ENCODE data around the gene TMX1. TPM values are rescaled to one million over a fixed set of nuclear protein-coding genes. Genes with fewer than 3 reads are reported as not detected.

Gene TMX1
- total and polyA plus RNA-seq, 2 of the 8 experiments (the other 6 are each of a cell fraction or from before 2014, with no cell fraction given) = 26.6 to 84.0 TPM

DNA sequence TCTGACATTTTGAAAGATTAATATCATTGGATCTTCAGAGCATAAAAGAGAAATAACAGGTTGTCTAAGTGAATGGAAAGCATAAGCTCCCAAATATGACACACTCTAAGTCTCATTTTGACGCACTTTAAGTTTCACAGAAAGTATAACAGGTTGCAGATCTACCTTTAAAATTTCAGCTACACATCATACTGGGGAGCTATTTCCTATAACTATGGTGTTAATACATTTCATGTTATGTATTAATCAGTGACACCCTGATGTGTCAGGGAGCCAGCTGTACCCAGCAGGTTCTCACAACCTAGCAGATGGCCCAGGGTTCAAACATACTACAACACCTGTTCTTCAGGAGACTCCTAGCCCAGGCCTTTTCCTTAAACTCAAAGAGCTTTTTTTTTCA lies 31.1 kb upstream of the TMX1 start (continued):
- TF ChIP-seq, protein P1, sequence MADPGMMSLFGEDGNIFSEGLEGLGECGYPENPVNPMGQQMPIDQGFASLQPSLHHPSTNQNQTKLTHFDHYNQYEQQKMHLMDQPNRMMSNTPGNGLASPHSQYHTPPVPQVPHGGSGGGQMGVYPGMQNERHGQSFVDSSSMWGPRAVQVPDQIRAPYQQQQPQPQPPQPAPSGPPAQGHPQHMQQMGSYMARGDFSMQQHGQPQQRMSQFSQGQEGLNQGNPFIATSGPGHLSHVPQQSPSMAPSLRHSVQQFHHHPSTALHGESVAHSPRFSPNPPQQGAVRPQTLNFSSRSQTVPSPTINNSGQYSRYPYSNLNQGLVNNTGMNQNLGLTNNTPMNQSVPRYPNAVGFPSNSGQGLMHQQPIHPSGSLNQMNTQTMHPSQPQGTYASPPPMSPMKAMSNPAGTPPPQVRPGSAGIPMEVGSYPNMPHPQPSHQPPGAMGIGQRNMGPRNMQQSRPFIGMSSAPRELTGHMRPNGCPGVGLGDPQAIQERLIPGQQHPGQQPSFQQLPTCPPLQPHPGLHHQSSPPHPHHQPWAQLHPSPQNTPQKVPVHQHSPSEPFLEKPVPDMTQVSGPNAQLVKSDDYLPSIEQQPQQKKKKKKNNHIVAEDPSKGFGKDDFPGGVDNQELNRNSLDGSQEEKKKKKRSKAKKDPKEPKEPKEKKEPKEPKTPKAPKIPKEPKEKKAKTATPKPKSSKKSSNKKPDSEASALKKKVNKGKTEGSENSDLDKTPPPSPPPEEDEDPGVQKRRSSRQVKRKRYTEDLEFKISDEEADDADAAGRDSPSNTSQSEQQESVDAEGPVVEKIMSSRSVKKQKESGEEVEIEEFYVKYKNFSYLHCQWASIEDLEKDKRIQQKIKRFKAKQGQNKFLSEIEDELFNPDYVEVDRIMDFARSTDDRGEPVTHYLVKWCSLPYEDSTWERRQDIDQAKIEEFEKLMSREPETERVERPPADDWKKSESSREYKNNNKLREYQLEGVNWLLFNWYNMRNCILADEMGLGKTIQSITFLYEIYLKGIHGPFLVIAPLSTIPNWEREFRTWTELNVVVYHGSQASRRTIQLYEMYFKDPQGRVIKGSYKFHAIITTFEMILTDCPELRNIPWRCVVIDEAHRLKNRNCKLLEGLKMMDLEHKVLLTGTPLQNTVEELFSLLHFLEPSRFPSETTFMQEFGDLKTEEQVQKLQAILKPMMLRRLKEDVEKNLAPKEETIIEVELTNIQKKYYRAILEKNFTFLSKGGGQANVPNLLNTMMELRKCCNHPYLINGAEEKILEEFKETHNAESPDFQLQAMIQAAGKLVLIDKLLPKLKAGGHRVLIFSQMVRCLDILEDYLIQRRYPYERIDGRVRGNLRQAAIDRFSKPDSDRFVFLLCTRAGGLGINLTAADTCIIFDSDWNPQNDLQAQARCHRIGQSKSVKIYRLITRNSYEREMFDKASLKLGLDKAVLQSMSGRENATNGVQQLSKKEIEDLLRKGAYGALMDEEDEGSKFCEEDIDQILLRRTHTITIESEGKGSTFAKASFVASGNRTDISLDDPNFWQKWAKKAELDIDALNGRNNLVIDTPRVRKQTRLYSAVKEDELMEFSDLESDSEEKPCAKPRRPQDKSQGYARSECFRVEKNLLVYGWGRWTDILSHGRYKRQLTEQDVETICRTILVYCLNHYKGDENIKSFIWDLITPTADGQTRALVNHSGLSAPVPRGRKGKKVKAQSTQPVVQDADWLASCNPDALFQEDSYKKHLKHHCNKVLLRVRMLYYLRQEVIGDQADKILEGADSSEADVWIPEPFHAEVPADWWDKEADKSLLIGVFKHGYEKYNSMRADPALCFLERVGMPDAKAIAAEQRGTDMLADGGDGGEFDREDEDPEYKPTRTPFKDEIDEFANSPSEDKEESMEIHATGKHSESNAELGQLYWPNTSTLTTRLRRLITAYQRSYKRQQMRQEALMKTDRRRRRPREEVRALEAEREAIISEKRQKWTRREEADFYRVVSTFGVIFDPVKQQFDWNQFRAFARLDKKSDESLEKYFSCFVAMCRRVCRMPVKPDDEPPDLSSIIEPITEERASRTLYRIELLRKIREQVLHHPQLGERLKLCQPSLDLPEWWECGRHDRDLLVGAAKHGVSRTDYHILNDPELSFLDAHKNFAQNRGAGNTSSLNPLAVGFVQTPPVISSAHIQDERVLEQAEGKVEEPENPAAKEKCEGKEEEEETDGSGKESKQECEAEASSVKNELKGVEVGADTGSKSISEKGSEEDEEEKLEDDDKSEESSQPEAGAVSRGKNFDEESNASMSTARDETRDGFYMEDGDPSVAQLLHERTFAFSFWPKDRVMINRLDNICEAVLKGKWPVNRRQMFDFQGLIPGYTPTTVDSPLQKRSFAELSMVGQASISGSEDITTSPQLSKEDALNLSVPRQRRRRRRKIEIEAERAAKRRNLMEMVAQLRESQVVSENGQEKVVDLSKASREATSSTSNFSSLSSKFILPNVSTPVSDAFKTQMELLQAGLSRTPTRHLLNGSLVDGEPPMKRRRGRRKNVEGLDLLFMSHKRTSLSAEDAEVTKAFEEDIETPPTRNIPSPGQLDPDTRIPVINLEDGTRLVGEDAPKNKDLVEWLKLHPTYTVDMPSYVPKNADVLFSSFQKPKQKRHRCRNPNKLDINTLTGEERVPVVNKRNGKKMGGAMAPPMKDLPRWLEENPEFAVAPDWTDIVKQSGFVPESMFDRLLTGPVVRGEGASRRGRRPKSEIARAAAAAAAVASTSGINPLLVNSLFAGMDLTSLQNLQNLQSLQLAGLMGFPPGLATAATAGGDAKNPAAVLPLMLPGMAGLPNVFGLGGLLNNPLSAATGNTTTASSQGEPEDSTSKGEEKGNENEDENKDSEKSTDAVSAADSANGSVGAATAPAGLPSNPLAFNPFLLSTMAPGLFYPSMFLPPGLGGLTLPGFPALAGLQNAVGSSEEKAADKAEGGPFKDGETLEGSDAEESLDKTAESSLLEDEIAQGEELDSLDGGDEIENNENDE (IDR thresholded peaks at IDR 0.05; ENCODE audit: insufficient replicate concordance, low read length) = no peak
- TF ChIP-seq CTBP2 (IDR thresholded peaks at IDR 0.05; ENCODE audit: borderline replicate concordance, insufficient read depth, insufficient read length, low read length) (no peak), TBP (IDR thresholded peaks at IDR 0.05; ENCODE audit: low read depth, low read length) (no peak), FOSL1 (IDR thresholded peaks at IDR 0.05; ENCODE audit: insufficient read depth, low read depth, low read length) (no peak), TAF7 (optimal IDR thresholded peaks at IDR 0.05; ENCODE audit: borderline replicate concordance, low read depth, low read length) (no peak), SP1 (IDR thresholded peaks at IDR 0.05; ENCODE audit: low read depth, low read length) (no peak), KDM1A (IDR thresholded peaks at IDR 0.05; ENCODE audit: borderline replicate concordance, low read length) (no peak), RBBP5 (IDR thresholded peaks at IDR 0.05; ENCODE audit: borderline replicate concordance, low read depth, low read length) (no peak), CHD1 (IDR thresholded peaks at IDR 0.05; ENCODE audit: low read depth, low read length) (no peak)
- TF ChIP-seq, protein P2, sequence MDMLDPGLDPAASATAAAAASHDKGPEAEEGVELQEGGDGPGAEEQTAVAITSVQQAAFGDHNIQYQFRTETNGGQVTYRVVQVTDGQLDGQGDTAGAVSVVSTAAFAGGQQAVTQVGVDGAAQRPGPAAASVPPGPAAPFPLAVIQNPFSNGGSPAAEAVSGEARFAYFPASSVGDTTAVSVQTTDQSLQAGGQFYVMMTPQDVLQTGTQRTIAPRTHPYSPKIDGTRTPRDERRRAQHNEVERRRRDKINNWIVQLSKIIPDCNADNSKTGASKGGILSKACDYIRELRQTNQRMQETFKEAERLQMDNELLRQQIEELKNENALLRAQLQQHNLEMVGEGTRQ (IDR thresholded peaks at IDR 0.05; ENCODE audit: low read length) = no peak

All from H1 (cell line).